GM23338 (cell line): ENCODE data around the gene AK9.

Experiments
- CREB1 ChIP-seq: fragments of 250-450 bp; sonication (Bioruptor Pico); IDR thresholded peaks from 2 replicates; pipeline ENCODE4 v1.5.0; 2020; ENCODE audit warnings: low read depth, mild to moderate bottlenecking, moderate library complexity
- CTCF ChIP-seq, 2 experiments: fragments of 200-600 bp in 1 of 2; sonication (generic) in 1 of 2; conservative IDR thresholded peaks; 2 replicates each; pipeline versions ENCODE4 v1.5.1 to v1.6.1; 2016 to 2017; ENCODE audit warnings: antibody characterized with exemption in 2 of 2, low read depth in 2 of 2, mild to moderate bottlenecking in 2 of 2, moderate library complexity in 1 of 2
- EZH2 ChIP-seq: fragments of 200-600 bp; sonication (generic); IDR thresholded peaks from one replicate; pipeline ENCODE4 v1.8.0; 2017; ENCODE audit warnings: antibody characterized with exemption, mild to moderate bottlenecking, low read depth; ENCODE audit not compliant: unreplicated experiment
- EZH2phosphoT487 ChIP-seq: fragments of 200-600 bp; sonication (generic); IDR thresholded peaks from one replicate; pipeline ENCODE4 v1.8.1; 2018; ENCODE audit warnings: antibody characterized with exemption; ENCODE audit not compliant: unreplicated experiment
- JUNB ChIP-seq: IDR thresholded peaks from one replicate; pipeline ENCODE4 v1.6.1; 2016; ENCODE audit warnings: antibody characterized with exemption; ENCODE audit not compliant: unreplicated experiment
- NANOG ChIP-seq: IDR thresholded peaks from 2 replicates; pipeline ENCODE4 v1.6.1; 2016; ENCODE audit warnings: antibody characterized with exemption, borderline replicate concordance
- POLR2AphosphoS5 ChIP-seq: IDR thresholded peaks from 2 replicates; pipeline ENCODE4 v1.6.1; 2016; ENCODE audit warnings: antibody characterized with exemption, low read depth
- REST ChIP-seq: IDR thresholded peaks from one replicate; pipeline ENCODE4 v1.6.1; 2018; ENCODE audit warnings: antibody characterized with exemption; ENCODE audit not compliant: unreplicated experiment
- ZNF114 ChIP-seq: fragments of 250-450 bp; sonication (Bioruptor Pico); IDR thresholded peaks from 2 replicates; pipeline ENCODE4 v1.5.0; 2020; ENCODE audit warnings: mild to moderate bottlenecking, moderate library complexity

- no peak for TF ChIP-seq EZH2
- TF ChIP-seq CTCF (conservative IDR thresholded peaks at IDR 0.05; ENCODE audit: low read depth in 2 of 2) = no peak
- no peak for TF ChIP-seq CREB1
- no peak for TF ChIP-seq POLR2AphosphoS5
- TF ChIP-seq REST = no peak
- TF ChIP-seq EZH2phosphoT487 = no peak
- no peak for TF ChIP-seq NANOG
- no peak for TF ChIP-seq ZNF114 (CRISPR knock-in tag)
- no peak for TF ChIP-seq JUNB
Observed at GRCh38 chr6:109506314-109506713, 184.7 kb downstream of the AK9 start.
